Psoas muscle (tissue), 8 donors: Measurements from ENCODE around the gene PDILT. TPM values are rescaled to one million over a fixed set of nuclear protein-coding genes. Genes with fewer than 3 reads are reported as not detected.
"Not testable (repeated sequence)": the region's sequence is repeated elsewhere in the genome, so short reads cannot be mapped to it uniquely, and the experiment has no call there.

Experiments used
- ATAC-seq, 4 donors: fragments of 200-7000 bp; cut with Tn5 transposase; one replicate each; pipeline ENCODE4 v1.9.1; 2020; ENCODE audit warnings: moderate library complexity in 3 of 4, mild to moderate bottlenecking in 2 of 4
- DNase-seq, 2 donors: peaks; one replicate each; pipeline ENCODE4 v3.0.0-alpha.2; 2020
- H3K27ac ChIP-seq: fragments of 200-600 bp; one replicate; pipeline ENCODE4 v1.8.0; 2022
- H3K27me3 ChIP-seq, 3 donors: fragments of 200-600 bp in 1 of 3; one replicate each; pipeline versions ENCODE4 v1.6.1 to v1.8.0; 2013 to 2022; ENCODE audit warnings: low read length in 2 of 3, mild to moderate bottlenecking in 2 of 3, moderate library complexity in 1 of 3; ENCODE audit not compliant: insufficient read depth in 3 of 3
- H3K36me3 ChIP-seq, 2 donors: fragments of 200-600 bp in 1 of 2; one replicate each; pipeline versions ENCODE4 v1.6.1 to v1.8.0; 2013 to 2022; ENCODE audit warnings: low read depth in 1 of 2, mild to moderate bottlenecking in 1 of 2, moderate library complexity in 1 of 2; ENCODE audit not compliant: insufficient read depth in 1 of 2
- H3K4me1 ChIP-seq: fragments of 200-600 bp; one replicate; pipeline ENCODE4 v1.8.0; 2022
- H3K4me3 ChIP-seq: fragments of 200-600 bp; one replicate; pipeline ENCODE4 v1.8.0; 2022; ENCODE audit warnings: mild to moderate bottlenecking
- H3K9me3 ChIP-seq: fragments of 200-600 bp; one replicate; pipeline ENCODE4 v1.8.0; 2022
- WGBS, 3 donors: extraction: QIAGEN DNeasy Blood & Tissue Kit; methylation state at CpG; one replicate each; pipeline versions ENCODE4 v1.1.6 to v1.1.7; 2013; 5-methylcytosine and 5-hydroxymethylcytosine counted together
- intact Hi-C, 2 donors: fragments of 100-400 bp; cut with DNase I; formaldehyde crosslinking; loops; one replicate each; pipeline versions ENCODE4 v1.11.0 to v1.14.2; 2022
- long read RNA-seq, 2 donors: library from polyadenylated mRNA; unstranded; transcript quantifications; one replicate each; pipeline ENCODE4 v2.0.0, GENCODE V29; 2021
- polyA plus RNA-seq, 3 donors: library from polyadenylated mRNA; stranded (reverse); fragments of 200-250 nt; gene quantifications; one replicate each; pipeline ENCODE4 v1.2.3, GENCODE V29; 2013
- total RNA-seq, 4 donors: library from RNA; stranded (reverse); fragmentation: NEBNext Ultra II Directional in 2 of 4; extraction: Animal tissue kit (Norgen Biotek cat#: 25700) in 2 of 4; gene quantifications; one replicate each; pipeline versions ENCODE4 v1.2.1 to v1.2.4, GENCODE V29; 2021 to 2023
- TF ChIP-seq, protein P1 (sequence below): fragments of 200-600 bp; IDR thresholded peaks from one replicate; pipeline ENCODE4 v1.8.0; 2022; ENCODE audit warnings: antibody characterized with exemption
- donor health status: healthy with polysubstance abuse.
- donor health status: DM: no; HTN: no; CAD: no; lungs with moderate emphysema.
- donor health status: Bipolar disorder and iron deficiency.
- donor health status: healthy.
- donor health status: DM: yes; HTN: yes; CAD: no.
- donor health status: DM: no; HTN: no; CAD: no.
- donor health status: DM: no; HTN: no; CAD: no.
- donor health status: DM: yes; HTN: yes; CAD: no.

PDILT gene, protein sequence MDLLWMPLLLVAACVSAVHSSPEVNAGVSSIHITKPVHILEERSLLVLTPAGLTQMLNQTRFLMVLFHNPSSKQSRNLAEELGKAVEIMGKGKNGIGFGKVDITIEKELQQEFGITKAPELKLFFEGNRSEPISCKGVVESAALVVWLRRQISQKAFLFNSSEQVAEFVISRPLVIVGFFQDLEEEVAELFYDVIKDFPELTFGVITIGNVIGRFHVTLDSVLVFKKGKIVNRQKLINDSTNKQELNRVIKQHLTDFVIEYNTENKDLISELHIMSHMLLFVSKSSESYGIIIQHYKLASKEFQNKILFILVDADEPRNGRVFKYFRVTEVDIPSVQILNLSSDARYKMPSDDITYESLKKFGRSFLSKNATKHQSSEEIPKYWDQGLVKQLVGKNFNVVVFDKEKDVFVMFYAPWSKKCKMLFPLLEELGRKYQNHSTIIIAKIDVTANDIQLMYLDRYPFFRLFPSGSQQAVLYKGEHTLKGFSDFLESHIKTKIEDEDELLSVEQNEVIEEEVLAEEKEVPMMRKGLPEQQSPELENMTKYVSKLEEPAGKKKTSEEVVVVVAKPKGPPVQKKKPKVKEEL
- total RNA-seq (not detected), polyA plus RNA-seq (not detected)
- long read RNA-seq, donor 1, result 0 reads
- long read RNA-seq, donor 2, result 0 reads

DNA sequence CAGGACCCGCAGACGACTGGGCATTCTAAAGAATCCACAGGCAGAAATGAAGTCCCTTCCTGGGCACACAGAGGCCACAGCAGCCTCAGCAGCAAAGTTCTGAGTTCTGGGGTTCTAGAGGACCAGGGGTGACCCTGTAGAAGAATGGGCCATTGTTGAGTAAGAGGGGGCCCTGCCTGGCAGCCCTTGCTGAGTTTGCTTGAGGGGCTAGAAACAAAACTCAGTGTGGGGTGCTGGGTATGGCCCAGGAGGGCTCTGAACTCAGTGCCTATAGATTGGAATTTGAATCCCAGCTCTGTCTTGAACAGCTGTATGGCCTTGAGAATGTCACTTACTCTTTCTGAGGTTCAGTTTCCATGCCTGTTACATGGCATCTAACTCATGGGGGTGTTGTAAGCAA is at the start of gene PDILT:
Gene PDILT, minus strand, starts transcription at position 101 of the 400 bp plus-strand sequence. CDS start 5,437 bp downstream, outside the sequence.
- TF ChIP-seq, protein P1, sequence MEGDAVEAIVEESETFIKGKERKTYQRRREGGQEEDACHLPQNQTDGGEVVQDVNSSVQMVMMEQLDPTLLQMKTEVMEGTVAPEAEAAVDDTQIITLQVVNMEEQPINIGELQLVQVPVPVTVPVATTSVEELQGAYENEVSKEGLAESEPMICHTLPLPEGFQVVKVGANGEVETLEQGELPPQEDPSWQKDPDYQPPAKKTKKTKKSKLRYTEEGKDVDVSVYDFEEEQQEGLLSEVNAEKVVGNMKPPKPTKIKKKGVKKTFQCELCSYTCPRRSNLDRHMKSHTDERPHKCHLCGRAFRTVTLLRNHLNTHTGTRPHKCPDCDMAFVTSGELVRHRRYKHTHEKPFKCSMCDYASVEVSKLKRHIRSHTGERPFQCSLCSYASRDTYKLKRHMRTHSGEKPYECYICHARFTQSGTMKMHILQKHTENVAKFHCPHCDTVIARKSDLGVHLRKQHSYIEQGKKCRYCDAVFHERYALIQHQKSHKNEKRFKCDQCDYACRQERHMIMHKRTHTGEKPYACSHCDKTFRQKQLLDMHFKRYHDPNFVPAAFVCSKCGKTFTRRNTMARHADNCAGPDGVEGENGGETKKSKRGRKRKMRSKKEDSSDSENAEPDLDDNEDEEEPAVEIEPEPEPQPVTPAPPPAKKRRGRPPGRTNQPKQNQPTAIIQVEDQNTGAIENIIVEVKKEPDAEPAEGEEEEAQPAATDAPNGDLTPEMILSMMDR, result no peak
- H3K27me3 ChIP-seq, result no peaks in the 10 kb centered on the region
- DNase-seq (no peak), ATAC-seq (no peak)
- no peaks in the 10 kb centered on the region for H3K4me1 ChIP-seq
- H3K36me3 ChIP-seq, result no peaks in the 10 kb centered on the region
- intact Hi-C loops, result no loop called here
- no peaks in the 10 kb centered on the region for H3K9me3 ChIP-seq
- no peak within 1 kb of the TSS for H3K4me3 ChIP-seq
- H3K27ac ChIP-seq, result no peak within 1 kb of the TSS
- WGBS, 3 donors, result 88 to 97% (median 89%) methylated on average over 2 of the region's 2 CpGs

GRCh38 chr16:20453633-20454032 is 49.1 kb upstream of the PDILT start:
- H3K36me3 ChIP-seq, intact Hi-C loops, H3K4me3 ChIP-seq, H3K4me1 ChIP-seq, H3K9me3 ChIP-seq, H3K27ac ChIP-seq, ATAC-seq, H3K27me3 ChIP-seq, DNase-seq: not testable (repeated sequence)
- 86 to 97% (median 91%) methylated on average over 4 to 5 of the region's 5 CpGs for WGBS, 3 donors

GRCh38 chr16:20451364-20451763 is 46.8 kb upstream of the PDILT start, which contains the start of gene ACSM2A:
TSS of gene ACSM2A (plus strand) at chr16:20451521. CDS start at chr16:20460115, 8,594 bp downstream.
- H3K4me1 ChIP-seq, H3K9me3 ChIP-seq, ATAC-seq, H3K27ac ChIP-seq, H3K27me3 ChIP-seq, intact Hi-C loops, H3K36me3 ChIP-seq, H3K4me3 ChIP-seq, DNase-seq: not testable (repeated sequence)
- WGBS, 3 donors, result 13 to 36% (median 17%) methylated on average over 1 of the region's 1 CpG

- H3K4me1 ChIP-seq, H3K9me3 ChIP-seq, intact Hi-C loops, H3K36me3 ChIP-seq, DNase-seq, H3K27ac ChIP-seq, H3K4me3 ChIP-seq, ATAC-seq, H3K27me3 ChIP-seq: not testable (repeated sequence)
- whole genome bisulfite sequencing, 3 donors, result no CpG with 5 or more reads among the region's 3 CpGs
These were observed 42.3 kb upstream of the PDILT start for GRCh38 chr16:20446652-20447393.

GRCh38 chr16:20441859-20442258 is 37.3 kb upstream of the PDILT start:
- H3K27ac ChIP-seq, H3K36me3 ChIP-seq, intact Hi-C loops, H3K4me1 ChIP-seq, DNase-seq, H3K9me3 ChIP-seq, H3K4me3 ChIP-seq, H3K27me3 ChIP-seq, ATAC-seq: not testable (repeated sequence)
- WGBS, 3 donors, result 87 to 92% (median 92%) methylated on average over 2 of the region's 4 CpGs

DNA sequence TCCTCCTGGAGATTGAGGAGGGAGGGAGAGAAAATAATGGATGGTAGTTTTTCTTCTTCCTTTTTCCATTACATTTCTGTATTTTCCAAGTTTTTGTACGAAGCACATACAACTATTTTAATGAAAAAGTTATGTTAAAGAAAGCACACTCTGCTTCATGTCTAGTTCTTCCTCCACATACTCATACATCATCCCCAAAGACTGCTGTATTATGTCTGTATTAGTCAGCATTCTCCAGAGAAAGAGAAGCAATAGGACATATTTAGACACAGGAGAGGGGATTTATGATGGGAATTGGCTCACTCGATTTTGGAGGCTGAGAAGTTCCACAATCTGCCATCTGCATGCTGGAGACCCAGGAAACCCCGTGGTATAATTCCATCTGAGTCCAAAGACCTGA is 36.7 kb upstream of the PDILT start:
- ATAC-seq (no peak), DNase-seq (no peak)
- Histone ChIP-seq H3K4me1 (no peaks in the 10 kb centered on the region), H3K27me3 (no peaks in the 10 kb centered on the region), H3K27ac (no peak overlapping the region), H3K4me3 (no peak overlapping the region), H3K36me3 (no peaks in the 10 kb centered on the region), H3K9me3 (no peaks in the 10 kb centered on the region)
- 47 to 53% (median 47%) methylated on average over 3 of the region's 3 CpGs for WGBS, 3 donors
- intact Hi-C loops, result no loop called here
- TF ChIP-seq, protein P1, result no peak

GRCh38 chr16:20440731-20441130 is 36.2 kb upstream of the PDILT start:
- 67 to 80% (median 78%) methylated on average over 1 of the region's 1 CpG for WGBS, 3 donors
- intact Hi-C loops, H3K9me3 ChIP-seq, ATAC-seq, DNase-seq, H3K4me3 ChIP-seq, H3K4me1 ChIP-seq, H3K36me3 ChIP-seq, H3K27ac ChIP-seq, H3K27me3 ChIP-seq: not testable (repeated sequence)

- H3K4me1 ChIP-seq, H3K27me3 ChIP-seq, H3K27ac ChIP-seq, intact Hi-C loops, H3K9me3 ChIP-seq, H3K36me3 ChIP-seq, H3K4me3 ChIP-seq, DNase-seq: not testable (repeated sequence)
- WGBS, 3 donors, result 18 to 28% (median 19%) methylated on average over 3 of the region's 3 CpGs
- ATAC-seq, result peak in 3 of 4 donors; percentile 59 to 87 (median 62)
These were observed 35.3 kb upstream of the PDILT start for GRCh38 chr16:20439820-20440231.

- 25 to 60% (median 60%) methylated on average over 1 to 2 of the region's 2 CpGs for WGBS, 3 donors
- H3K4me3 ChIP-seq, H3K36me3 ChIP-seq, H3K9me3 ChIP-seq, DNase-seq, H3K4me1 ChIP-seq, H3K27me3 ChIP-seq, intact Hi-C loops, H3K27ac ChIP-seq: not testable (repeated sequence)
- ATAC-seq, result peak in 1 of 4 donors; percentile 33
These were observed 34.4 kb upstream of the PDILT start for GRCh38 chr16:20438950-20439349.
